Mesenteric fat pad (tissue), 1 donor: ENCODE results near the gene BRAT1. TPM values are rescaled to one million over a fixed set of nuclear protein-coding genes. Genes with fewer than 3 reads are reported as not detected.

Experiments
- DNase-seq: peaks from one replicate; pipeline ENCODE4 v3.0.0-alpha.2; 2020; ENCODE audit warnings: low spot score
- total RNA-seq: library from RNA; stranded (reverse); fragmentation: NEBNext Ultra II Directional; extraction: Animal tissue kit (Norgen Biotek cat#: 25700); gene quantifications from one replicate; pipeline ENCODE4 v1.2.1, GENCODE V29; 2021
- donor health status: DM: yes; HTN: yes; CAD: no.

BRAT1 gene
- total RNA-seq, 1 donor from 2014 or later = 29.8 TPM

GRCh38 chr7:2585446-2585845 lies 30.1 kb upstream of the BRAT1 start:
- DNase-seq = no peak

DNA sequence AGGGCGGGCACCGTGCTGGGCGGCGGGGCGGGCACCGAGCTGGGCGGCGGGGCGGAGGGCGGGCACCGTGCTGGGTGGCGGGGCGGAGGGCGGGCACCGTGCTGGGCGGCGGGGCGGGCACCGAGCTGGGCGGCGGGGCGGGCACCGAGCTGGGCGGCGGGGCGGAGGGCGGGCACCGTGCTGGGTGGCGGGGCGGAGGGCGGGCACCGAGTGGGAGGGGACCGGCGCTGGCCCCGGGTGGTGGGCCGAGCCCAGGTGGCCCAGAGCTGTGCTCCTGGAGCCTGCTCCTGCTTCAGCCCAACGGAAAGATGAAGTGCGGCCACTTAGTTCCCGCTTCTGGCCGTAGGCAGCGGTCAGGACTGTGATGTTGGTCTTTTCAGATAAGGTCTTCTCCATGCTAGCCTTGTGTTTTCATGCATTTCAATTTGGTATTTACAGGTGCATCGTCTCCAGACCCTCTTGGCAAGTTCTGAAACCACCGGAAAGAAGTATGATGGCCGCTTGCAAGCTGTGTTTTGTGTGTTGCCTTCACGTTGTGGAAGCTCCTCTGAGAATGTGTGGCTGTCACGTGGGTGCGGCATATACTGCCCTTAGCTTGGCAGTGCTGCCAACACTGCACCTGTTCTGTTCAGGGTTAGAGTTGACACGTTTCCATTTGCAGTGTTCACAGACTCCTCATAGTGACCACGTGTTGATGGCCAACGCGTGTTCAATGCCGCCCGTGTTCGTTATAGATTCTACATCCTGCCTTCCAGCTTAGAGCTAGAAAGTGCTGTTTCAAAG lies 28.7 kb upstream of the BRAT1 start:
- DNase-seq = no peak

- DNase-seq = no peak
These were observed 26.8 kb upstream of the BRAT1 start for GRCh38 chr7:2582006-2582735.

GRCh38 chr7:2580636-2581035 lies 25.3 kb upstream of the BRAT1 start:
- no peak for DNase-seq

GRCh38 chr7:2577914-2578680 lies 22.8 kb upstream of the BRAT1 start:
- no peak for DNase-seq

DNA sequence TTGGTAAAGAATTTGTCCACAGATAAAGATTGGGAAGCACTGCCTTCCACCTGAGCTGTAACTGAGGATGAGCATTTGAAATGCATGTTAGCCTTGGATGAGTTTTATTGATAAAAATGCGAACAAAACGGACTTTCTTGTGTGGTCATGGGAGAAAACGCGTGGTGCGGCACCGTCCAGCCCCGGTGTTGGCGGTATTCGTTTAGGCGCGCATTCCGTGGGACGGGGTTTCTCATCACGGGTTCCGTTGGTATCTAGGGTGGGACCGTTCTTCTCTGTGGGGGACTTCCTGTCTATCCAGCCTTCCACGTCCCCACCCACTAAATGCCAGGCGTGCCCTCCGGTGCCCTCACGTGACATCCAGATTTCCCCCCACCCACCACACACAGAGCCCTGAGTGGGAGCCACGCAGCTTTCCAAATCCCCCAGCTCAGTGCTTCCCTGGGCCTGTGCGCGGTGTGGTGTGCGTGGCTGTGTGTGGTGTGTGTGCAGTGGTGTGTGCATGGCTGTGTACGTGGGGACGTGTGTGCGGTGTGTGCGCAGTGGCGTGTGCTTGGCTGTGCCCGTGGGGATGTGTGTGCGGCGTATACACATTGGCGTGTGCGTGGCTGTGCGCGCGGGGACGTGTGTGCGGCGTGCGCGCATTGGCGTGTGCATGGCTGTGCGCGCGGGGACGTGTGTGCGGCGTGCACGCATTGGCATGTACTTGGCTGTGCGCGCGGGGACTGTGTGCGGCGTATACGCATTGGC lies 21.6 kb upstream of the BRAT1 start:
- DNase-seq = no peak

DNA sequence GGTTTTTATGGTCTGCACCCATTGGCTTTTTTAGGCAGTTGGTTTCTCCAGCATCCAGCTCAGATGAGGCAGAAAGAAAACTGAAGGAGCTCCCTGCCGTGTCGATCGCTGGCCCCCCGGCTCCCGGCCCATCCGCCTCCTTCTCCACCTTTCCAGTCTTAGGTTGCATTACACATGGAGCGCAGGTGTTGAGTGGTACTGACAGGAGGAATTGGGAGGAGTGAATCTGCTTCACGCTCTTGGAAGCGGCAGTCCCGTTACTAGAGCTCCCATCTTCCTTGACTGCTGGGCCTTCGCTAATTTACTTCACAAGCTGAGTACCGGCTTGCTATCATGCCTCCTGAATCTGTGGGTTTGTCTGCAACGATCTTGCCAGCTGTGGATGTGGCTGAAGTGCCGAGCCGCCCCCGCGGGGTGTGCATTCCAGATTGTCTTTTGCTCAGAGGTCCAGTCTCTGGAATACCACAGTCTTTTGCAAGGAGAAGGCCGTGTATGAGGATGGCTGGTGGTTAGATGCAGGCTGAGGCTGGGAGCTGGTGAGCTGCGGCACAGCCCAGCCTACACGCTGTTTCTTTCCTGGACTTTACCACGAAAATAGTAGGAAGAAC lies 20.5 kb upstream of the BRAT1 start:
- no peak for DNase-seq

- DNase-seq = no peak
These were observed 19.9 kb upstream of the BRAT1 start for GRCh38 chr7:2575046-2575732.

GRCh38 chr7:2573761-2574160 lies 18.4 kb upstream of the BRAT1 start:
- DNase-seq = no peak

DNA sequence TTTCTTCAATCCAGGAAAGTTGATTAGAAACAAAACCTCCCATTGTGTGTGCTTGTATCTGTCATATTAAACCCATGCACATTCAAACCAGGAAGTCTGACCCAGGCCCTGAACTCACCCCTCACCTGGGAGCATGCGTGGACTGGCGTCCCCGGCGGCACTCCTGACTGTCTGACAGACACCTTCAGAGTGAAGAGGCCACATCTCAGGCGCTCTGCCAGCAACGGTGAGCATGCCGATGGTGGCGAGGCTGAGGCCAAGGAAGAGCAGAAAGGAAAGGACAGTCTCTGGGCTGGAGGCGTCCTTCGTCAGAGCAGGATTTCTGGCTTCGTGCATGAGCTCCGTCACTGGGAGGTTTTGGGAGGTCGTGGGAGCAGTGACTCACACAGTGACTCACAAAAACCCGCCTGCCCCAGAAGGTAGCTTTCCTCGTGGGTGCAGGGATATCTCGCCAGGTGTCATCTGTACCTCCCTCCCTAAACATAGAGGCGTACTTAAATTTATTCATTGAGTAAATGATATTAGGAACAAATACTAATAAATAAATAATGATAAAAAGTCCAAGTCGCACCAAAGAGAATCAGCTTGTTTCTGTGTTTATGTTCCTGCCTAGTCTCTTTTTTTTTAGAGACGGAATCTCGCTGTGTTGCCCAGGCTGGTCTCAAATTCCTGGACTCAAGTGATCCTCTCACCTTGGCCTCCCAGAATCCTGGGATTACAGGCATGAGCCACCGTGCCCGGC lies 16.9 kb upstream of the BRAT1 start:
- DNase-seq = no peak

DNA sequence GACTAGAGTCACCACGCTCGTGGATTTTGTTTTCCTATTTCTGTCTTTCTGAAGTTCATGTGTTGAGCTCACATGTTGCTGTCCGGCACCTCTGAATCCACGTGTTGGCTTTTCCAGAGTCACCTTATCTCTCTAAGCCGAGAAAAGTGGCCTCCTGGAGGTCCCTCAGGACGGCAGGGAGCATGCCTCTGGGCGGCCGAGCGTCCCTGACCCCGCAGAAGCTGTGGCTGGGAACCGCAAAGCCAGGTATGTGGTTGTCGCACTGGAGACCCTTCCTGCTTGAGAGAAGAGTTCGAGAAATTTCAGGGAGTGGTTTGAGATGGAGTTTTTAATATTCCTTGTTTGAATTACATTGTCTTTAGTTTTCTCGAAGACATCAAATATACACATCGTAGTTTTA lies 16.1 kb upstream of the BRAT1 start:
- DNase-seq = no peak

DNA sequence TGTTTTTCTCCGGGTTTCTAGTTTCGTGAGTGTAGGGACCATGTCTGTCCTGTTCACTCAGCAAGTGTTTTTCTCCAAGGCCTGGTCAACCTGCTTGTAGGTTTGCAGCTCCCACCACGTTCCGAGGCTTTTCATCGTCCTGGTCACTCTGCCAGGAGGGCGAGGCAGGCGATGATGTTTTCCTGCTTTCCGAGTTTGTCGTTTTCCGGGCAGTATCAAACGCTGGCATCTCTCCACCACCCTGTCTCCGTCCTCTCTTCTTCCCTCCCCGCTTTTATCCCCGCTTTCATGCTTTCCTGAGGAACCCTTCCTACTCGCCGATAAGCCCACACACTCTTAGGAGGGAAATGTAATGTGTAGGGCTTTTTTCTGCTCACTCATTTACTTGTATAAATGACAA lies 14.7 kb upstream of the BRAT1 start:
- DNase-seq = no peak

DNA sequence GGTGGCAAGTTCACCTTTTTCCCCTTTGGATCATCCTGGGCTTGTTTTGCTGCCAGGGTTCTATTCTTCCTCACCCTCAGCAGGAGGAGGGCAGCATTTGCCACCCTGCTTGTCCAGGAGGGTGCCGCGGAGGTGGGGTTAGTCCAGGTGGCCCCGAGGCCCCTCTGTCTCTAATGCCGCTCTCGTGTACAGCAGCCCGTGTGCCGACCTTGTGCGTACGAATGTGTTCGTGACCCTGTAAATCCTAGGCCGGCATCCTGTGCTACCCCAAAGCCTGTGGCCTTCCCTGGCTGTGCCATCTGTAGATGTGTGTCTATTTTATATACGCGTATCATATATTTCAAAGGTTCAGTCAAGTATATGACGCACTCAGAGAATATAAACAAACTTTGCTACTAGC lies 14.1 kb upstream of the BRAT1 start:
- no peak for DNase-seq

GRCh38 chr7:2568521-2569223 lies 13.3 kb upstream of the BRAT1 start:
- no peak for DNase-seq

GRCh38 chr7:2567679-2568278 lies 12.5 kb upstream of the BRAT1 start:
- no peak for DNase-seq

- no peak for DNase-seq
These were observed 11.8 kb upstream of the BRAT1 start for GRCh38 chr7:2566890-2567678.

DNA sequence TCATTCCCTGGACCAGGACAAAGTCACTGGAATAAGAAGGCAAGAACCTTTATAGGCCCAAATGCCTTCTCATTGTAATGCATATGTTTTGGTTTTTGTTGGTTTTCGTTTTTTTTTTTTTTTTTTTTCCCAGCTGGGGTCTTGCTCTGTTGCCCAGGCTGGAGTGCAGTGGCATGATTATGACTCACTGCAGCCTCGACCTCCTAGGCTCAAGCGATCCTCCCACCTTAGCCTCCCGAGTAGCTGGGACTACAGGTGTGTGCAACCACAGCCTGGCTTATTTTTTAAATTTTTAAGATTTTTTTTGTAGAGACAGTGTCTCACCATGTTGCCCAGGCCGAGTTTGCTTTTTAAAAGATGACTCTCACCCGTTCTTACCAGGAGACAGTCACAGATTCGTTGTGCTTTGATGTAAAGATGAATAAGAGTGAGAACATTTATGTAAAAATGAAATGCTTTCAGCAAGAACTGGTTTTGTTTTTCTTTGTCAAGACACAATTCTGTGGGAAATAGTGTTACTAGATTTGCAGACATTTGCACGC lies 11.1 kb upstream of the BRAT1 start:
- DNase-seq = no peak
